Measurements from ENCODE around the gene ZNF524. TPM values are rescaled to one million over a fixed set of nuclear protein-coding genes. Genes with fewer than 3 reads are reported as not detected.

The ZNF524 gene
- total and polyA plus RNA-seq, 9 of the 15 experiments (the other 6 are each of a cell fraction or from before 2014, with no cell fraction given) = 0.08 to 15.6 (median 2.9) TPM

- TF ChIP-seq E2F6 (IDR thresholded peaks at IDR 0.05; ENCODE audit: borderline replicate concordance in 1 of 2, extremely low read depth in 1 of 2, insufficient read depth in 1 of 2, insufficient read length in 1 of 2, low read depth in 1 of 2, low read length in 1 of 2, poor library complexity in 1 of 2, severe bottlenecking in 1 of 2) (peak; percentile 54 to 75), ZNF507 (tag; conservative IDR thresholded peaks at IDR 0.05) (no peak), SRSF9 (IDR thresholded peaks at IDR 0.05; ENCODE audit: borderline replicate concordance, low read depth, low read length) (no peak), ZNF699 (CRISPR knock-in tag; IDR thresholded peaks at IDR 0.05; ENCODE audit: insufficient replicate concordance) (no peak), NCOR1 (IDR thresholded peaks at IDR 0.05) (no peak), MXI1 (IDR thresholded peaks at IDR 0.05; ENCODE audit: low read depth, low read length) (no peak), HIVEP1 (CRISPR knock-in tag; IDR thresholded peaks at IDR 0.05) (no peak), ZNF134 (CRISPR knock-in tag; conservative IDR thresholded peaks at IDR 0.05) (no peak), ZNF217 (CRISPR knock-in tag; IDR thresholded peaks at IDR 0.05) (no peak), TOE1 (IDR thresholded peaks at IDR 0.05; ENCODE audit: borderline replicate concordance) (no peak), TOE1 (CRISPR knock-in tag; IDR thresholded peaks at IDR 0.05; ENCODE audit: borderline replicate concordance, low read depth) (no peak), BACH1 (tag; IDR thresholded peaks at IDR 0.05) (no peak), ZNF696 (CRISPR knock-in tag; conservative IDR thresholded peaks at IDR 0.05) (no peak), CREB5 (CRISPR knock-in tag; IDR thresholded peaks at IDR 0.05) (no peak), NFATC3 (IDR thresholded peaks at IDR 0.05) (no peak), HDAC2 (IDR thresholded peaks at IDR 0.05) (no peak), FUS (optimal IDR thresholded peaks at IDR 0.05; ENCODE audit: low read depth, low read length) (peak; percentile 68), ADNP (tag; IDR thresholded peaks at IDR 0.05) (no peak), MBD1 (CRISPR knock-in tag; IDR thresholded peaks at IDR 0.05) (peak; percentile 29; the same call in 1 of the 2 replicates), CREB1 (IDR thresholded peaks at IDR 0.05) (no peak), CREB1 (CRISPR knock-in tag; IDR thresholded peaks at IDR 0.05) (no peak), ZNF212 (CRISPR knock-in tag; IDR thresholded peaks at IDR 0.05) (no peak), GABPB2 (CRISPR knock-in tag; conservative IDR thresholded peaks at IDR 0.05) (no peak), ZBTB7A (IDR thresholded peaks at IDR 0.05; ENCODE audit: borderline replicate concordance, control insufficient read depth, low read depth, low read length) (peak; percentile 49; the same call in 1 of the 2 replicates), SMAD3 (CRISPR knock-in tag; conservative IDR thresholded peaks at IDR 0.05) (0 out of 2 replicates have a peak, but pooled peaks have one; percentile 21), ZNF143 (CRISPR knock-in tag; IDR thresholded peaks at IDR 0.05) (no peak)
Measured at GRCh38 chr19:55642153-55643002, 42.3 kb downstream of the ZNF524 start (continued).
